GM12878 (cell line): ENCODE data around the gene EIF4H. TPM values are rescaled to one million over a fixed set of nuclear protein-coding genes. Genes with fewer than 3 reads are reported as not detected.
A peak's percentile ranks its signal among the peaks of the same experiment; 100 is the strongest.

Experiments
- ATAC-seq: fragments of 200-7000 bp; cut with Tn5 transposase; 3 replicates; pipeline ENCODE4 v1.9.1; 2020; ENCODE audit warnings: mild to moderate bottlenecking, moderate library complexity
- BruUV-seq: library from RNA; stranded (reverse); fragments of 400-500 nt; replicated peaks from 2 replicates; lab custom pipeline; 2021; lab: Mats Ljungman, UMichigan
- CTCF ChIA-PET: fragments of 300-600 bp; sonication (Branson Sonifier 250); formaldehyde crosslinking; extraction: SDS; loops from one replicate; lab custom pipeline; 2021; ENCODE audit warnings: inconsistent platforms; lab: Yijun Ruan, JAX
- POLR2A ChIA-PET: fragments of 350-600 bp; formaldehyde crosslinking; extraction: SDS; loops from one replicate; lab custom pipeline; 2021; ENCODE audit warnings: inconsistent platforms; lab: Charles Lee
- RAD21 ChIA-PET: fragments of 300-600 bp; sonication (Branson Sonifier 250); formaldehyde crosslinking; loops from one replicate; lab custom pipeline; 2023; ENCODE audit warnings: antibody characterized with exemption; ENCODE audit not compliant: unreplicated experiment; lab: Charles Lee
- SMC1A ChIA-PET: fragments of 300-600 bp; sonication (Branson Sonifier 250); formaldehyde crosslinking; loops from one replicate; lab custom pipeline; 2023; ENCODE audit not compliant: unreplicated experiment, uncharacterized antibody; lab: Charles Lee
- DNase-seq: peaks from one replicate; pipeline ENCODE4 v3.0.0-alpha.2; 2011; ENCODE audit warnings: low read depth, low spot score
- FAIRE-seq: peaks from 3 replicates; lab custom pipeline; 2011; peaks lifted over from hg19 to GRCh38; lab: Jason Lieb, UNC
- H2AFZ ChIP-seq: 2 replicates; pipeline ENCODE4 v1.6.0; 2011; ENCODE audit warnings: low read depth, low read length, control low read depth; ENCODE audit not compliant: control insufficient read depth
- H3K27ac ChIP-seq: 2 replicates; pipeline ENCODE4 v1.5.1; 2011; ENCODE audit warnings: control low read depth; ENCODE audit not compliant: control insufficient read depth, insufficient read depth
- H3K27me3 ChIP-seq, 2 experiments: replicated peaks in 1 of 2; 2 replicates each; pipeline versions ENCODE4 v1.6.0 to v1.6.1; 2011; ENCODE audit warnings: low read length in 1 of 2; ENCODE audit not compliant: control insufficient read depth in 2 of 2, insufficient read depth in 2 of 2
- H3K36me3 ChIP-seq, 2 experiments: 2 replicates each; pipeline ENCODE4 v1.5.1; 2011; ENCODE audit warnings: low read length in 1 of 2; ENCODE audit not compliant: control insufficient read depth in 2 of 2, insufficient read depth in 2 of 2
- H3K4me1 ChIP-seq: 2 replicates; pipeline ENCODE4 v1.6.1; 2011; ENCODE audit warnings: mild to moderate bottlenecking, low read length, moderate library complexity, mixed read lengths; ENCODE audit not compliant: control insufficient read depth, insufficient read depth
- H3K4me2 ChIP-seq: 2 replicates; pipeline ENCODE4 v1.6.0; 2011; ENCODE audit warnings: control low read depth; ENCODE audit not compliant: control insufficient read depth, insufficient read depth
- H3K4me3 ChIP-seq: fragments of 200-600 bp; sonication (generic); 2 replicates; pipeline ENCODE4 v1.5.1; 2016
- H3K79me2 ChIP-seq: 2 replicates; pipeline ENCODE4 v1.6.0; 2011; ENCODE audit warnings: low read length; ENCODE audit not compliant: control insufficient read depth, insufficient read depth
- H3K9ac ChIP-seq: 2 replicates; pipeline ENCODE4 v1.8.0; 2011; ENCODE audit warnings: low read length, control low read depth, mixed read lengths; ENCODE audit not compliant: control insufficient read depth, insufficient read depth
- H3K9me3 ChIP-seq: replicated peaks from 3 replicates; pipeline ENCODE4 v1.5.1; 2011; ENCODE audit warnings: mild to moderate bottlenecking, low read length; ENCODE audit not compliant: control insufficient read depth, insufficient read depth
- H4K20me1 ChIP-seq: 2 replicates; pipeline ENCODE4 v1.6.0; 2011; ENCODE audit not compliant: control insufficient read depth, insufficient read depth
- BCL3 ChIP-seq: IDR thresholded peaks from 2 replicates; pipeline ENCODE4 v1.6.1; 2011; ENCODE audit warnings: borderline replicate concordance, low read depth, mild to moderate bottlenecking, moderate library complexity, low read length; ENCODE audit not compliant: insufficient read depth, poor library complexity, severe bottlenecking
- CTCF ChIP-seq, 3 experiments: IDR thresholded peaks in 2 of 3; conservative IDR thresholded peaks in 1 of 3; 2 replicates each; pipeline ENCODE4 v1.5.1; 2011; ENCODE audit warnings: low read depth in 3 of 3, low read length in 3 of 3, mild to moderate bottlenecking in 3 of 3, control low read depth in 2 of 3, moderate library complexity in 2 of 3, inconsistent platforms in 1 of 3, mixed read lengths in 1 of 3; ENCODE audit not compliant: control insufficient read depth in 2 of 3, insufficient read depth in 1 of 3; ENCODE audit errors: extremely low read depth in 1 of 3
- IRF5 ChIP-seq: fragments of 450-650 bp; IDR thresholded peaks from 2 replicates; pipeline ENCODE4 v1.6.1; 2017; ENCODE audit warnings: borderline replicate concordance
- PKNOX1 ChIP-seq: fragments of 450-650 bp; IDR thresholded peaks from 2 replicates; pipeline ENCODE4 v1.6.1; 2016; ENCODE audit warnings: mild to moderate bottlenecking
- WGBS: methylation state at CpG from one replicate; pipeline ENCODE4 v1.1.6; 2016; ENCODE audit warnings: low lambda C conversion rate; ENCODE audit not compliant: insufficient replicate concordance, insufficient coverage; ENCODE audit errors: missing lambda C conversion rate; 5-methylcytosine and 5-hydroxymethylcytosine counted together
- in situ Hi-C: fragments of 300-500 bp; cut with MboI; formaldehyde crosslinking; loops from 9 replicates; pipeline ENCODE4 v1.14.3; 2018; ENCODE audit warnings: mixed read lengths
- intact Hi-C: fragments of 100-400 bp; cut with micrococcal nuclease; formaldehyde crosslinking; loops from one replicate; pipeline ENCODE4 v1.14.2; 2022; ENCODE audit not compliant: unreplicated experiment
- polyA plus RNA-seq, 11 experiments: library from polyadenylated mRNA; depleted of rRNA in 4 of 11; unstranded in 6 of 11; stranded (reverse) in 5 of 11; fragments of >200 nt; fragmentation: Nextera tagmentation in 4 of 11; fragmentation: Illumina TruSeq in 1 of 11; extraction: Ambion mirVana in 4 of 11; extraction: Trizol in 1 of 11; gene quantifications; 1 replicate in 1 of 11; 2 replicates in 10 of 11; pipeline versions ENCODE4 v1.2.1 to v1.2.3, GENCODE V29; 2011 to 2016; ENCODE audit warnings: inconsistent platforms in 2 of 11, missing spikeins in 2 of 11, low read depth in 1 of 11
- total RNA-seq, 4 experiments: library from RNA; depleted of rRNA in 3 of 4; stranded (reverse); fragments of >200 nt in 3 of 4; fragmentation: Illumina TruSeq in 1 of 4; extraction: Trizol in 1 of 4; gene quantifications; 2 replicates each; pipeline versions ENCODE4 v1.2.1 to v1.2.3, GENCODE V29; 2013 to 2021

EIF4H gene
- total and polyA plus RNA-seq, 10 of the 15 experiments (the other 5 are each of a cell fraction or from before 2014, with no cell fraction given): 9.9 to 443 (median 258) TPM

GRCh38 chr7:74164985-74165456 is 9.1 kb upstream of the EIF4H start:
- Histone ChIP-seq H2AFZ (no peak overlapping the region), H3K4me3 (no peak overlapping the region), H3K36me3 (no peaks in the 10 kb centered on the region), H3K79me2 (no peaks in the 10 kb centered on the region), H3K9ac (no peak overlapping the region), H3K4me1 (no peaks in the 10 kb centered on the region), H3K27me3 (no peaks in the 10 kb centered on the region), H3K9me3 (no peaks in the 10 kb centered on the region), H3K4me2 (no peak overlapping the region), H3K27ac (no peak overlapping the region), H4K20me1 (no peaks in the 10 kb centered on the region)
- ChIA-PET RAD21 (interaction anchor here (0.6 to 1.0 kb wide), 2 partner anchors 9 to 42 kb away, joined by 3 read pairs; partner anchors contain the start of gene EIF4H), POLR2A (no interaction called here), SMC1A (interaction anchor here (1.0 to 1.3 kb wide), 2 partner anchors 66 to 95 kb away, joined by 3 to 4 read pairs; no protein-coding TSS in a partner anchor), CTCF (interaction anchor here (1.3 to 1.5 kb wide), 3 partner anchors 8 to 100 kb away, joined by 3 to 5 read pairs (median 3); no protein-coding TSS in a partner anchor)
- FAIRE-seq (no peak), ATAC-seq (no peak), DNase-seq (no peak)
- no peak for TF ChIP-seq IRF5
- no peak for TF ChIP-seq BCL3
- 0 out of 2 replicates have a peak, but pooled peaks have one; percentile 17 for TF ChIP-seq PKNOX1
- TF ChIP-seq CTCF (IDR thresholded peaks at IDR 0.05 in 2 of 3, conservative IDR thresholded peaks at IDR 0.05 in 1 of 3; ENCODE audit: control insufficient read depth in 2 of 3, extremely low read depth in 1 of 3, insufficient read depth in 1 of 3, low read depth in 3 of 3, low read length in 3 of 3): 0 out of 6 replicates have a peak, but pooled peaks of 1 of the 3 experiments have one; percentile 4
- intact Hi-C loops: no loop called here
- in situ Hi-C loops: no loop called here
- no TSS peak for BruUV-seq
- WGBS: 15% methylated on average over 7 of the region's 7 CpGs
